HG02884 (cell line): ENCODE results near the gene MPRIP.
"Not testable (repeated sequence)": the region's sequence is repeated elsewhere in the genome, so short reads cannot be mapped to it uniquely, and the experiment has no call there.

Experiments
- ATAC-seq: cut with Tn5 transposase; IDR thresholded peaks from one replicate; pipeline ENCODE4 v1.9.1; 2021; ENCODE audit warnings: mild to moderate bottlenecking, moderate library complexity; ENCODE audit not compliant: unreplicated experiment

MPRIP gene

GRCh38 chr17:17180741-17181525, 138.7 kb downstream of the MPRIP start:
- no peak for ATAC-seq

GRCh38 chr17:17181666-17182597, 139.7 kb downstream of the MPRIP start:
- ATAC-seq, result no peak

DNA sequence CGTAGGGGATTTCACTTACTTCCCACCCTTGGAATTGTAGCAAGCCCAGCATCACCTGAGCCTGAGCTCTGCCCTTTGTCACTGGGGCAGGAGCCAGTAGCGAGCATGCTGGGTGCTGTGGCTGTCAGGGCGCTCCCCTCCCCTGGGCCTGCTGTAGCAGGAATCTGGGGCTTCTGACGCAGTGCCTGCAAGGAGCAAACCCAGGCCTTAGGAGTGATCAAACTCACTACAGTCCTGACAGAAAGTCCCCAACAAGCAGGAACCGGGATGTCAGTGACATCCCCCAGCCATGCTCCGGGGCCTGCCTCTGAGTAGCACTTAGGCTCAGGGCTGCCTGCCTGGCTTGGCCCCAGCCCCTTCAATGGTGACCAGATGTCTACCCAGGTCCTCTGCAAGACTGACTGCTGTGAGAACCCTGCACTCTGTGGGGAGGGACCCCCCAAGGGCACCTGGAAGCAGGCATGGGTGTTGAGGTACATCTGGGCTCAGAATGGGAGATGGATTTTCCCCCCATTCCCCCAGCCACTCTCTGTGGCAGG, 140.4 kb downstream of the MPRIP start:
- ATAC-seq, result no peak

GRCh38 chr17:17183744-17184143, 141.5 kb downstream of the MPRIP start:
- ATAC-seq, result no peak

DNA sequence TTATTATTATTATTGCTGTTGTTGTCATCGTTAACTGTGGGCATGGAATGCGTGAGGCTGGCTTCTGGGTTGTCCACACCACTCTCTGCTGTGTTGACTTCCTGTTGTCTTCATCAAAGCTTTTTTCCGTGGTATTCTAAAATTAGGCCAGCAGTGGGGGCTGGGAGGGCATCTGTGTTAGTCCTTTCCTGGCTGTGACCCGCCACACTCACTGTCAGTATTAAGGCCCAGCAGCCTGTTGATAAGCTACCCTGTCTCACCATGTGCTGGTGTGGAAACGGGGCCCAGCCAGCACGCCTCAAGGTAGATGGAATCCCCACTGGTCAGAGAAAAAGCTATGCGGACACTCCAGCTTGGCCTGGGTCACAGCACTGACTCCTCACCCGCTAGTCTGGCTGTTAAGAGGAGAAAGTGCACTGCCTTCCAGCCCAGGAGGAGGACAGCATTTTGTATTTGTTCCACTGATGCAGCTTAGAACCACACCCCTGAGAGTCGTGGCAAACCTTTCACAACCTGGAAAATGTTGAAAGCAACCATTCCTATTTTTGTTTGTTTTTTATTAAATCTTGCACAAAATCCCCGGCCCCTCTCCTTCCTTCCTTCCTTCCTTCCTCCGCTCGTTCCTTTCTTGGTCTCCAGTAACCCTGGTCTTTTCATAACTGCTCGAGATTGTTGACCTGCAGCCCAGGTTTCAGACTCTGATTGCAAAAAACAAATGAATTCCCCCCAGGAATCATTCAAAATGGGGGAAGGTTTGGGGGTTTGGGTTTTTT, 142.9 kb downstream of the MPRIP start:
- ATAC-seq, result not testable (repeated sequence)

DNA sequence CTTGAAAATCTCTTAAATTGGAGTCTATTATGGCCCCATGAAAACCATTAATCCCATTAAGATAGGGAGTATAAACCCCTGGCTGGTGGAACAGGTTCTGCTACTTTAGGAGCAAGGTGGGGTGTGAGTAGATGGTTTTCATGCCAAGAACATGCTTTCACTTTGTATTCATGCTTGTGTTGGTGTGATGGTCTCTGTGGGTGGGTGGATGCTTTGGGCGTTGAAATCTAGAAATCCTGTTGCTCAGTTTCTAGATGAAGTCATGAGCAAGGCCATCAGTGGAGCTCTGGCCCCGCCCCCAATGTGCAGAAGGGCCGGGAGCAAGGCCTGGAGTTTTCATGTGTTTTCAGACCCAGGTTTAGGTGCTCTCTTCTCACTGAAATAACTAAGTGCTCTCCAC, 143.8 kb downstream of the MPRIP start:
- ATAC-seq, result no peak

- no peak for ATAC-seq
Observed at GRCh38 chr17:17186551-17187505, 144.6 kb downstream of the MPRIP start.

GRCh38 chr17:17188586-17188985, 146.3 kb downstream of the MPRIP start:
- no peak for ATAC-seq

- no peak for ATAC-seq
Observed at GRCh38 chr17:17189559-17189958, 147.3 kb downstream of the MPRIP start.

DNA sequence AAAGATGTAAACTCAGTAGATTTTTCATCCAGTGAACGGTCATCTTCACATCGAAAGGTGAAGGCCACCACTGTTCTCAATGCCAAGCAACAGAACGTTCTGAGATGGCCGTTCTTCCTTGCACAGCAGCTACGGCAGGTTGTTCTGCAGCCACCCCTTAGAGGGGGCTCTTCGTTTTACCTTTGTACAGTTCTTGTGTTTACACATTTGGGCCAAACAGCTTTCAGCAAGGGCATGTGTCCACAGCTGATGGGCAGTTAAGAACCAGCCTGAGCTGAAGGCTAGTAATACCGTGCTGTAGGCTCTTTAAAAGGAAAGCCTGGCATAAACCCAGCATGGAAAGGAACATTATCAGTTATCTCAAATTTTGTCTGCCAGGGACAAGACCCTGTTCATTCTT, 147.9 kb downstream of the MPRIP start:
- no peak for ATAC-seq

- ATAC-seq, result no peak
Observed at GRCh38 chr17:17191346-17191792, 149.1 kb downstream of the MPRIP start.

DNA sequence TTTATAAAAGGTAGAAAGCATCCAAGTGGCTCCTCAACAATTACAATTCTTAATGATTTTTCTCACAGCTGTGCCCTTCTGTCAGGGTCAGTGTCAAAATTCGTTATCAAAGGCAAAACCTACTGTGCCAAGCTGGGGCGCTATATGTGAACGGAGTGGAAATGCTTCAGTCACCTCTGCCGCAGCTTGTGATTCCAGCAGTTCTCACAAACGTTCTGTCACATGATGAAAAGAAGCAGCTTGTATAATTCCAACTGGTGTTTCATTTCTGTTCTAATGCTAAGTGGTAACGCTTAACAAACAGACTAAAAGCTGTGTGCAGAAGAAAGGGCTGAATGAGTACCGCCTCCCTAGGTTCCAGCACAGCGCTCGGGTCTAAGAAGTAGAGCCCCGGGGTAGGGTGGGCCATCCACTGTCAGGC, 149.7 kb downstream of the MPRIP start:
- ATAC-seq, result no peak

DNA sequence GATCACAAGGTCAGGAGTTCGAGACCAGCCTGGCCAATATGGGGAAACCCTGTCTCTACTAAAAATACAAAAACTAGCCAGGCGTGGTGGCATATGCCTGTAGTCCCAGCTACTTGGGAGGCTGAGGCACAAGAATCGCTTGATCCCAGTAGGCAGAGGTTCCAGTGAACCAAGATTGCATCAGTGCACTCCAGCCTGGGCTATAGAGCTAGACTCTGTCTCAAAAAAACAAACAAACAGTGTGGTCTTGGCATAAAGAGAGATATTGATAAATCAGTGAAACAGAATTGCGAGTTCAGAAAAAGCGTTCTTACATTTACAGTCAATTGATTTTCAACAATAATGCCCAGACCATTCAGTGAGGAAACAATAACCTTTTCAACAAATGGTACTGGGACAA, 153.2 kb downstream of the MPRIP start:
- not testable (repeated sequence) for ATAC-seq

DNA sequence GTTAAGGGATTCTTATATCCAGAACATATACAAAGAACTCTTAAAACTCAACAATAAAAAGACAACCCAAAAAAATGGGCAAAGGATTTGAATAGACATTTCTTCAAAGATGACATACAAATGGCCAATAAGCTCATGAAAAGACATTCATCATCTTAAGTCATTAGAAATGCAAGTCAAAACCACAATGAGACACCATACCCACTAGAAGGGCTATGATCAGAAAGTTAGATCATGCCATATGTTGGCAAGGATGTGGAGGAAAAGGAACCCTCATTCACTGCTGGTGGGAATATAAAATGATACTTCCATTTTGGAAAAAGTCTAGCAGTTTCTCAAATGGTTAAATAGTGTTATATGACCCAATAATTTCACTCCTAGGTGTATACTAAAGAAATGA, 154.5 kb downstream of the MPRIP start:
- no peak for ATAC-seq

GRCh38 chr17:17198281-17198680, 156.0 kb downstream of the MPRIP start:
- no peak for ATAC-seq

DNA sequence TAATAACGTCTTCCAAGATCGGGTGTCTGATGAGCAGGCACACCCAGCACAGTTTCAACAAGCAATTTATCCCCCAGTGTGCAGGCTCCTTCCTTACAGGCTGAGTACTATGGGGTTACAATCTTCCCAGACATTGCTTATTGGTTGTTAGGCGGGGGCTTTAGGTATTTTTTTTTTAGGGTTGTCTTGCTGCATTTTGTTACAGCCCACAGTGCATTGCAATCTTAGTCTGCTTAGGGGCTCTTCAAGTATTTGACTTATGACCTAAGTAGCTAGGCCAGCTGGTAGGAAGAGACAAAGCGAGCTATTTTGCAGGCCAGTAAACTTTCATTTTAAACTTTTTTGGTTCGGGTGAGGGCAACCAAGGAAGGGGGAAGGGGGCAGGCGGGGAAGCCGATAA, 158.1 kb downstream of the MPRIP start:
- ATAC-seq, result no peak

- ATAC-seq, result no peak
Observed at GRCh38 chr17:17200831-17201230, 158.6 kb downstream of the MPRIP start.

DNA sequence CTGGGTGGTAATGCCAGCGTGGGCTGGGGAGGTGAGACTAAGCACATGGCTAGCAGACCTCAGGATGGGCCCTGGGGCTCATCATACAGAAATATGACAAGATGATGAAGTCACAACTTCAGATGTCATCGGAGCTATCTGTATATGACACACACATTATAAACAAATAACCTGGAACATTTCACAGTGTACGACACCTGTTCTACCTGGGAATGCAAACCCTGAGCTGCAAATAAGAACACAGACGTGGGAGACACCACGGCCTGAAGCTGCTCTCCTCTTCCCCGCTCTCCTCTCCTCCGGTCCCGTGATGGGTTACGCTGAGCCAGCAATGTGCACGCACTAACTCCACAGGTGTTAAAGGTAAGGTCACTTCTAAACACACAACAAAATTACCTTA, 159.0 kb downstream of the MPRIP start:
- no peak for ATAC-seq

GRCh38 chr17:17201907-17202306, 159.7 kb downstream of the MPRIP start:
- ATAC-seq, result no peak
